GM19452 (cell line): ENCODE measurements around the gene UCP2.

Experiments used
- ATAC-seq: cut with Tn5 transposase; IDR thresholded peaks from one replicate; pipeline ENCODE4 v1.9.1; 2021; ENCODE audit not compliant: unreplicated experiment

Gene UCP2

DNA sequence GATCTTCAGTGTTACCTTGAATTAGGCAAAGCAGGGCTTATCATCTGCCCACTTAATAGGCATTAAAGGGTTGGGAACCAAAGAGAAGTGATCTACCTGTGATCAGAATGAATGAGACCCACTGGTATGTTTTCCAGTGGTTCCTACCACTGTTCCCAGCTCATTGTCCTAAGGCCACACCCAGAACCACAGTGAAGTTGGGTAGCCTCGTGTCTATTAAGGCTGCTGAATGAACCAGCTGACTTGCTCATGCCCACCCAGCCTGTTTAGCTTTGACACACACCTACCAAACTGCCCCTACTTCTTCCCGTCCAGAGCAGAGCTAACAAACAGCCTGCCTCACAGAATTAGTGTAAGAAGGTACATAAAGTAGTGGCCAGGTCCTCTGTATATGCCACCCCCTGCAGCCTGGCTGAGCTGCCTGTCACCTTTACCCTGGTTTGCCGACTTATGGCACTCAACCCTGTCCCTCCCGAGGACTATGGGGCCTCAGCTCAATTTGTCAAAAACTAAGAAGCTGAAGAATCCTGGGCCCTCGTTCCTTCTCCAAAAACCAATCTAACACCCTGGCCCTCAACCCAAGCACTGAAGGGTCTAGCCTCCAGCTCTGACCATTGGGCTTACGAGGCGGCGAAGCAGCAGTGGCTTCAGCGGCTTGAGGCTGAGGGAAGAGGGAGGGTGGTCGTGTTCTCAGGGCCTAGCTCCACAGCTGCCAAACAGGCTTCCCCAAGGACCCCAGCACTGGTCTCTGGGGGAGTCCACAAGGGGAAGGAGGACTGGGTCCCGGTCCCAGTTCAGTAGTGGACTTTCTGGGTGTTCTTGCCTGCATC lies 9.8 kb downstream of the UCP2 start:
- no peak for ATAC-seq

- no peak for ATAC-seq
Measured at GRCh38 chr11:73972187-73972586, 10.5 kb downstream of the UCP2 start.

DNA sequence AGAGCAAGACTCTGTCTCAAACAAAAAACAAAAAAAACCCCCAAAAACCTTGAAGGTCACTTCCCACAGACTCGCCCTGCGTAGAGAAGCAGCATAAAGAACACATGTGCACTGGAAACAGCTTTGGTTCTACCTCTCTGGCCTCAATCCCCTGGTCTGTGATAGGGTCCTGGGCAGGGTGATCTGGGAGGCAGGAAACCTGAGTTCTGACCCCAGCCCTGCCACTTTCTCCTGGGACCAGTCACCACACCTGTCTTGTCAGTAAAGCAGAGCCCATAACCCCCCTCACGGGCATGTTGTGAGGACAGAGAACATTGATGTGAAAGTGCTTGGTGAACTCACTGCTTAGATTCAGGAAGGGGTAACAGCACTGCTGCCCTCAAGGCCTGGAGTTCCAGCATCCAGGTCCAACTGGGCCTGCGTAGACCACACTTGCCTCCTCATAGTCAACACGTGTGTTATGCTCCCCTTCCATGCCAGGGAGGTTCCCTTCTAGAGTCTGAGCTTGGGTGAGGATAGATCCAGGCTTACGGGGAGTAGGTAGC lies 11.4 kb downstream of the UCP2 start:
- ATAC-seq: no peak

GRCh38 chr11:73969991-73970800 lies 12.4 kb downstream of the UCP2 start:
- ATAC-seq: no peak

GRCh38 chr11:73969091-73969490 lies 13.6 kb downstream of the UCP2 start:
- ATAC-seq: no peak

- no peak for ATAC-seq
Measured at GRCh38 chr11:73968356-73968966, 14.2 kb downstream of the UCP2 start.

GRCh38 chr11:73965764-73966121 lies 16.9 kb downstream of the UCP2 start:
- ATAC-seq: no peak

DNA sequence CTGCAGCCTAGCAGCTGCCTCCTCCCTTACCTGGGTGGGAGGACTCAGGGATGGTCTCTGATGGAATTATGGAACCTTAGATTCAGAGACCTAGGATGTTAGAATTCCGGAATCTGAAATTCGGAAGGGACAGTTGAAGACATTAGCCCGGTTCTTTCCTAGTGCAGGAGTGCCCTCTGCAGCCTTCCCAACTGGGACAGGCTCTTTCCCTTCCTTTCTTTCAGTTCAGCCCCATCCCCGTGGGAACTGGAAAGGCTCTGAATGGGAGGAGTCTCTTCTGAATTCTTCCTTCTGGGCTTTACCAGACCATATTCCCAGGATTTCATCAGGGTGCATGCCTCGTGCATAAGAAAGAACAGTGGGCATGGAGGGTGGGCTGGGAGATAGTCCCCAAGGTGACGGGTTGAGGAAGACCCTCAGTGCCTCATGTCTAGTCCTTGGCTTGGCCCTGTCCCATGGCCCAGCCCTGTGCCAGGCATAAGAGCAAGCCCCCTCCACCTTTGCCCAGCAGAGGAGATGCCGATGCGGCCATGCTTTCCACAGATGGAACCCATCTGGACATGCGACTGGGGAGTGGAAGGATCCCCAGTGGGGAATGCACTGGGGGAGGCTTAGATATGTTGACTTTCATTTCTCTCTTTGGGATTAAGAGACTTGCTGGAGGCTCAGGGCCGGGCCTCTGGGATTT lies 17.4 kb downstream of the UCP2 start:
- ATAC-seq: no peak

- ATAC-seq: no peak
Measured at GRCh38 chr11:73963861-73964260, 18.8 kb downstream of the UCP2 start.

DNA sequence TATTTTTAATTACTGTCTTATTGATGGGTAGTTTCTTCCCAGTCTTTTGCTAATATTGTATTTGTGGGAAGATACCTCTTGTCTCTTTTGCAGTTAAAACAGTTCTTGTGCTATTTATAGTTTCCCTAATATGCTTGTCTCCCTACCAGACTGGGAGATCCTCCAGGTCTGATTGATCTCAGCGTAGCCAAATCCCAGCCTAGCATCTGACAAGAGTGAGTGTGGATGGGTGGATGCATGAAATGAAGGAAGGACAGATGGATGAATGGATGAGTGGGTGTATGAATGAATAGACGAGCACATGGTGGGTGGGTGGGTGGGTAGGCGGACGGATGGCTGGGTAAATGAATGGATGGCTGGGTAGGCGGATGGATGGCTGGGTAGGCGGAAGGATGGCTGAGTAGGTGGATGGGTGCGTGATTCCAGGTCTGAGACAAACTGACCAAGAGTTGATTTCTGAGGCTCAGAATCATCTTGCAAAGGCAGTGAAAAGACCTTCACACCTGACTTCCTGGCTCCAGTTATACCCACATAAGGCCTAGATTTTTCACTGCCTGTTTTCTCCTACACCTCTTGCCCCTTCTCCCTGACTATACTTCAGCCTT lies 20.4 kb downstream of the UCP2 start:
- ATAC-seq: no peak

- ATAC-seq: no peak
Measured at GRCh38 chr11:73961321-73961720, 21.3 kb downstream of the UCP2 start.

DNA sequence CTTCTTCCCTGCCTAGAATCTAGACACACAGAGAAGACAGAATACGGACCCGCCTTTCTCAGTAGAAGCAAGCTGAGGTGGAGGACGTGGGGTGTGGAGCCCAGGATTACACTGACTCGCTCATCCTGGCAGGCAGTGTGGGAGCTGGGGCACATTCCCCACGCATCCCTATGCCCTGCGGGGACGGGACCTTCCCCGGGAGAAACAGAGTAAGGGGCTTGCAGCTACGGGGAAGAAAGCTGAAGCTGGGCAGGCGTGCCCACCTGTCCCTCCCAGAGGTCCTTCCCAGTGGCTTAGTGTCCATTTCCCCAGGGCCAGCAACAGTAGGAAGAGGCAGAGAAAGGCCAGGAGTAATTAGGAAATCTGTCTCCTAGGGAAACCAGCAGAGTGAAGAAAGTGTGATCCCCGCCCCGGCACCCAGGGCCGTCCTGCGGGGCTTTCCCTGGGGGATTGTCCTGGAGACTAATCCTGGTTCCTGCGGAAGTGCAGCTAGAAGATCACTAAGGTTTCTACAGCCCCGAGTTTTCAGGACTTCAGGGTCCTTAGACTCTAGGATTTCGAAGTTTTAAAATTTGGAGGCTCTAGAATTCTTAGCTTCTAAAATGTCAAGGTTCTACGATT lies 24.0 kb downstream of the UCP2 start:
- ATAC-seq: no peak

DNA sequence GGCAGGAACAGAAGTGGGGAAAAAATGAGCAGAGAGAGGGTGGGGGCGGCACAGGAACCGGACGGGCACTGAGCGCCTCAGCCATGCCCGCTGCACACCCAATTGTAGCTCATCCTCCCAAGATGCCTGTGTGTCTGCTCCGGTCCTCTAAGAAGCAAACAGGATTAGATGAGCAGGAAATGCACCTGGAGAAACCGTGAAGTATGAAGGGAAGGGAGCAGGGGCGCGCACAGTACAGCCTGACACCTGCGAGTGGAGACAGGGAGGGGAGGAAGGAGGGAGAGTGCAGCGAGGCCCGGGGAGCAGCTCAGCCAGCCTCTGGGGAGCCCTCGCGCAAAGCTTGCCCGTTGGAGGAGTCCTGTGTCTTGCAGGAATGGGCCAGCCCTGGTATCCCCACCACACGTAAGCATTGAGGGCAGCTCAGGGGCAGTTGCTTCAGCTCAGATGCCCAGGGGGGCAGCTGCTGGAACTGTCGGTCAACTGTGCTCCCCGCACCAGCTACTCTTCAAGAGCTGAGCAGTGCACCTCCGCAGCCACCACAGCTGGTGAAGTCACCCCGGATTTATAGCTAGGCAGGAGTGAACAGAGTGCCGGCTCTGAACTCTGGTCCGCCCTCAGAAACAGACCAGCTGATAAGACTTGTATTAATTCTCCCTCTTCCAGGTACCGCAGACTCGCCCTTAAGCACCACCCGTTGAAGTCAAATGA lies 24.8 kb downstream of the UCP2 start:
- ATAC-seq: no peak

GRCh38 chr11:73956876-73957653 lies 25.6 kb downstream of the UCP2 start:
- ATAC-seq: no peak

DNA sequence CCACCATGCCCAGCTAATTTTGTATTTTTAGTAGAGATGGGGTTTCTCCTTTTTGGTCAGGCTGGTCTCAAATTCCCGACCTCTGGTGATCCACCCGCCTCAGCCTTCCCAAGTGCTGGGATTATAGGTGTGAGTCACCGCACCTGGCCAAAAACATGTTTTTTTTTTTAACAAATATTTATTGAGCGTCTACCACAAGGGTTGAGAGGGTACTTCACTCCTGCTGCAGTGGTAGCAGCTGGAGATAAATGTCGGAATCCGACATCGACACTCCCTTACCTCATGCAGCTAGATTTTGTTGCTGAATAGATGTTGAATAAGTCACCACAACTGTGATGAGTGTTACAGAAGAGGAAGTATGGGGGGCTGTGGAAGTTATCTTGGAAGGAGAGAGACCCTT lies 30.8 kb downstream of the UCP2 start:
- no peak for ATAC-seq

DNA sequence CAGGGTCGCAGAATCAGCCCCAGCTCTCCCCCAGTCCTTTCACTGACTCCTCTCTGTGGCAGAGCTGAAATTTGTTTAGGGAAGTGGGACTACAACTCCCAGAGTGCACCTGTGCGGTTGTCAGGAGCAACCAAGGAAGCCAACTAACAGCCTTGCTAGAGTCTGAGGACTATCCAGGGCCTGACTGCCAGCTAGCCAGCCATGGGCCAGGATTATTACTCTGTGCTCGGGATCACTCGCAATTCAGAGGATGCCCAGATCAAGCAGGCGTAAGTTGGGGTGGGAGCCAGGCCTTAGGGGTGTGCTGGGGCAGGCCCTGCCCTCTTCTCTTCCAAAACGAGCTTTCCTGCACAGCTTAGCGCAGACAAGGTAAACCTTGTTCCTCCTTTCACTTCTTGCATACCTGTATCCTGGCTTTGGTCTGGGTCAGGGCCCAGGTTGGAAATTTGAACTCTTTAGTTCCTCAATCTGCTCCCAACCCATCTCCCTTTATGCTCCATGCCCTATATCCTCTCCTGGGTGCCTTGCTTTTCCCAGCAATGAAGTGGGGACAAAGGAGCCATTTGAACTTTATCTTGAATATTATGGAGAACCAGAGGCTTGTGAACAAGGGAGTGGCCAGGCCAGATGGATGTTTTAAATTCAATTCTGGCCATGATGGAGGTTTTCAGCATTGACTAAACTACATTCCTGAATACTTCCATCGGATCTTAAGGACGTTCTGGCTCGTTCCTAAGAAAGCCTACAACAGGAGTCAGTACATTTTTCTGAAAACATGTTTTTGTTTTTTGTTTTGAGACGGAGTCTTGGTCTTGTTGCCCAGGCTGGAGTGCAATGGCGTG lies 31.6 kb downstream of the UCP2 start, which contains the start of gene DNAJB13:
DNAJB13 (plus strand) TSS at position 158 of the 842 bp plus-strand sequence; CDS start at position 202, 44 bp downstream.
- ATAC-seq: peak; percentile 86

DNA sequence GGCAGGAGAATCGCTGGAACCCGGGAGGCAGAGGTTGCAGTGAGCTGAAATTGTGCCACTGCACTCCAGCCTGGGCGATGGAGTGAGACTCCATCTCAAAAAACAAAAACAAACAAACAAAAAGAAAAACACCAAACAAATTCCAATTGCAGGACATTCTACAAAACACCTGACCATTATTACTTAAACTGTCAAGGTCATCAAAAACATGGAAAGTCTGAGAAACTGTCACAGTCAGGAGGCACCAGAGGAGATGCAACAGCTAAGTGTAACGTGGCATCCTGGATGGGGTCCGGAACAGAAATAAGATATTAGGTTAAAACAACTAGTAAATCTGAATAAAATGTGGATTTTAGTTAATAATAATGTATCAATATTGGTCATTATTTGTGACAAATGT lies 32.7 kb downstream of the UCP2 start:
- no peak for ATAC-seq

GRCh38 chr11:73949246-73949645 lies 33.4 kb downstream of the UCP2 start:
- no peak for ATAC-seq
